PC-9 (cell line): ENCODE measurements around the gene LUZP2. TPM values are rescaled to one million over a fixed set of nuclear protein-coding genes. Genes with fewer than 3 reads are reported as not detected.

Experiments used
- BruUV-seq: library from RNA; stranded (reverse); fragments of 400-500 nt; replicated peaks from 2 replicates; lab custom pipeline; 2021; lab: Mats Ljungman, UMichigan
- CTCF ChIA-PET: fragments of 300-600 bp; sonication (Branson Sonifier 250); formaldehyde crosslinking; loops from one replicate; lab custom pipeline; 2022; ENCODE audit warnings: antibody characterized with exemption; lab: Charles Lee
- POLR2A ChIA-PET: fragments of 300-600 bp; sonication (Branson Sonifier 250); formaldehyde crosslinking; loops from one replicate; lab custom pipeline; 2022; ENCODE audit warnings: antibody characterized with exemption; ENCODE audit not compliant: unreplicated experiment; lab: Charles Lee
- DNase-seq, 2 experiments: peaks; one replicate each; pipeline versions ENCODE4 v3.0.0 to v3.0.0-alpha.2; 2015 to 2022; ENCODE audit warnings: mixed read lengths in 1 of 2
- H2AFZ ChIP-seq: fragments of 200-600 bp; sonication (generic); 2 replicates; pipeline ENCODE4 v1.8.1; 2017; ENCODE audit warnings: antibody characterized with exemption
- H3F3A ChIP-seq: fragments of 200-600 bp; sonication (generic); 2 replicates; pipeline ENCODE4 v1.8.1; 2017; ENCODE audit warnings: antibody characterized with exemption, mild to moderate bottlenecking, low read depth; ENCODE audit not compliant: insufficient read depth
- H3K27ac ChIP-seq: fragments of 200-600 bp; sonication (generic); 2 replicates; pipeline ENCODE4 v1.6.1; 2016; ENCODE audit warnings: mixed run types
- H3K27me3 ChIP-seq: fragments of 200-600 bp; sonication (generic); 2 replicates; pipeline ENCODE4 v1.6.1; 2016; ENCODE audit warnings: low read depth, mixed run types; ENCODE audit not compliant: insufficient read depth
- H3K36me3 ChIP-seq: fragments of 200-600 bp; sonication (generic); 2 replicates; pipeline ENCODE4 v1.6.1; 2016; ENCODE audit warnings: low read depth, mixed run types
- H3K4me1 ChIP-seq: fragments of 200-600 bp; sonication (generic); replicated peaks from 2 replicates; pipeline ENCODE4 v1.6.1; 2016; ENCODE audit warnings: mixed run types; ENCODE audit not compliant: insufficient read depth
- H3K4me2 ChIP-seq: fragments of 200-600 bp; sonication (generic); 2 replicates; pipeline ENCODE4 v1.6.1; 2017; ENCODE audit warnings: mixed run types
- H3K4me3 ChIP-seq: fragments of 200-600 bp; sonication (generic); 2 replicates; pipeline ENCODE4 v1.6.1; 2016; ENCODE audit warnings: mixed run types
- H3K79me2 ChIP-seq: fragments of 200-600 bp; sonication (generic); 2 replicates; pipeline ENCODE4 v1.6.1; 2017; ENCODE audit warnings: low read depth, mixed run types
- H3K9me2 ChIP-seq: fragments of 200-600 bp; sonication (generic); 2 replicates; pipeline ENCODE4 v1.8.1; 2017; ENCODE audit warnings: mild to moderate bottlenecking; ENCODE audit not compliant: insufficient read depth
- H3K9me3 ChIP-seq: fragments of 200-600 bp; sonication (generic); 2 replicates; pipeline ENCODE4 v1.8.1; 2016; ENCODE audit warnings: low read depth; ENCODE audit not compliant: insufficient read depth
- H4K20me1 ChIP-seq: fragments of 200-600 bp; sonication (generic); 2 replicates; pipeline ENCODE4 v1.8.1; 2017; ENCODE audit not compliant: insufficient read depth
- EZH2 ChIP-seq: fragments of 200-600 bp; sonication (generic); IDR thresholded peaks from 2 replicates; pipeline ENCODE4 v1.8.0; 2017; ENCODE audit warnings: antibody characterized with exemption, low read depth
- intact Hi-C: fragments of 100-400 bp; cut with micrococcal nuclease; formaldehyde crosslinking; loops from one replicate; pipeline ENCODE4 v1.10.0; 2022; ENCODE audit not compliant: unreplicated experiment
- total RNA-seq: library from RNA; stranded (reverse); gene quantifications from 2 replicates; pipeline ENCODE4 v1.2.3, GENCODE V29; 2021
- TF ChIP-seq, protein P1 (sequence below): fragments of 200-600 bp; sonication (generic); conservative IDR thresholded peaks from 2 replicates; pipeline ENCODE4 v1.6.1; 2017; ENCODE audit warnings: mixed run types, antibody characterized with exemption, mild to moderate bottlenecking, moderate library complexity

The LUZP2 gene
- total RNA-seq, 1 experiment from 2014 or later: 0.15 TPM

DNA sequence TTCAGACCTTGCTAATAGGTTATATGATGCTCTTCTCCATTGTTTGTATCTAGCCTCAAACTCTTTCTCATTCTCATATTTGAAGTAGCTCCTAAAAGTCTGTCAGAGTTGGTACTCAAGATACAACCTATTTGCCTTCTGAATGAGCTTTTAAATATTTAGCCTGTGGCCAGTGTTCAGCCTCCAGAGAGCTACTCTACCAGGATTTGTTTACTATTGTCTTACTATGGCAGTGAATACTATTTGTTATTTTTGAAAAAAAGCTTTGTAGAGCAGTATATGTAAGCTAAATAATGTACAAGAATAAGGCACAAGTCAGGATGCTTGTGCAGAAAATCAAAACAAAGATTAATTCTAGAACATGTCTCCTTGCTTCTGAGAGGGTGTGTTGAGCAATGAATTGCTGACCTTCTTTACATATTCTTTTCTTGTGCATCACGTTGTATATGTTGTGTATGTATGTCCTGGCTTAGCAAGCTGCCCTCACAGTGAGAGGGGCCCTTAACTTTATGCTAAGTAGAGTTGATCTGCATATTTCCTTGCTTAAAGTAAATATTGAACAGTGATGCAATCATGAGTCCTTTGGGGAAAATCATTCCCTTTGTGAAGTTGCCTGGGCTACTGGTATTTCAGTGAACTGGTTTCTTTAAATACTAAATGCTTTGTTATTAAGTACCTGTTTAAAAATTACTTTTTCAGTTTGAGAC lies 438.0 kb downstream of the LUZP2 start:
- POLR2A ChIA-PET: no interaction called here
- Histone ChIP-seq H3K9me2 (no peaks in the 10 kb centered on the region), H3K9me3 (no peaks in the 10 kb centered on the region), H3F3A (no peaks in the 10 kb centered on the region), H3K27me3 (no peaks in the 10 kb centered on the region), H3K36me3 (no peaks in the 10 kb centered on the region), H3K4me1 (no peaks in the 10 kb centered on the region), H3K79me2 (no peaks in the 10 kb centered on the region), H2AFZ (no peak overlapping the region), H4K20me1 (no peaks in the 10 kb centered on the region), H3K4me2 (no peak overlapping the region), H3K4me3 (no peak overlapping the region), H3K27ac (no peak overlapping the region)
- no TSS peak for BruUV-seq
- intact Hi-C loops: no loop called here
- CTCF ChIA-PET: interaction anchor here (0.5 kb wide), 1 partner anchor 1524 kb away, joined by 6 read pairs; no protein-coding TSS in a partner anchor
- no peak for DNase-seq
- TF ChIP-seq EZH2: no peak
- TF ChIP-seq, protein P1, sequence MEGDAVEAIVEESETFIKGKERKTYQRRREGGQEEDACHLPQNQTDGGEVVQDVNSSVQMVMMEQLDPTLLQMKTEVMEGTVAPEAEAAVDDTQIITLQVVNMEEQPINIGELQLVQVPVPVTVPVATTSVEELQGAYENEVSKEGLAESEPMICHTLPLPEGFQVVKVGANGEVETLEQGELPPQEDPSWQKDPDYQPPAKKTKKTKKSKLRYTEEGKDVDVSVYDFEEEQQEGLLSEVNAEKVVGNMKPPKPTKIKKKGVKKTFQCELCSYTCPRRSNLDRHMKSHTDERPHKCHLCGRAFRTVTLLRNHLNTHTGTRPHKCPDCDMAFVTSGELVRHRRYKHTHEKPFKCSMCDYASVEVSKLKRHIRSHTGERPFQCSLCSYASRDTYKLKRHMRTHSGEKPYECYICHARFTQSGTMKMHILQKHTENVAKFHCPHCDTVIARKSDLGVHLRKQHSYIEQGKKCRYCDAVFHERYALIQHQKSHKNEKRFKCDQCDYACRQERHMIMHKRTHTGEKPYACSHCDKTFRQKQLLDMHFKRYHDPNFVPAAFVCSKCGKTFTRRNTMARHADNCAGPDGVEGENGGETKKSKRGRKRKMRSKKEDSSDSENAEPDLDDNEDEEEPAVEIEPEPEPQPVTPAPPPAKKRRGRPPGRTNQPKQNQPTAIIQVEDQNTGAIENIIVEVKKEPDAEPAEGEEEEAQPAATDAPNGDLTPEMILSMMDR: no peak

DNA sequence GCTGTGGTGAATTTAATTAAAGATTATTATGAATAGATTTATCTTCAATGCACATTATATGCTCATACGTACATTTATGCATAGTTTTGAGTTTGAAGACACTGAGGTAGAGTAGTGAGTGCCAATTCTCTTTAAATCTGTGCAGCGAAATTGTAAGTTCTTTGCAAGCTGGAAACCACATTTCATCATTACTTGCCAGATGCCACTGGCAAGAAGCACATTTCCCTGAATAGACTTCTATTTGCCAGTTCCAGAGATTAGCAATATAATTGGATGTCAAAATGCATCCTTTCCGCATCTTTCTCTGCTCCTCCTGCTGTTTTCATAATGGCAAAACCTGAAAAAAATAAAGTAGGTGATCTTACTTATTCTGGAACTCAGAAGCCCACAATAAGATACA lies 448.0 kb downstream of the LUZP2 start:
- Histone ChIP-seq H3K27me3 (no peaks in the 10 kb centered on the region), H3K4me3 (no peak overlapping the region), H3K36me3 (no peaks in the 10 kb centered on the region), H3F3A (no peaks in the 10 kb centered on the region), H3K9me2 (no peaks in the 10 kb centered on the region), H4K20me1 (no peaks in the 10 kb centered on the region), H3K9me3 (no peaks in the 10 kb centered on the region), H3K27ac (no peak overlapping the region), H3K4me2 (no peak overlapping the region), H3K79me2 (no peaks in the 10 kb centered on the region), H2AFZ (no peak overlapping the region; the same call in 1 of the 2 replicates), H3K4me1 (no peaks in the 10 kb centered on the region)
- TF ChIP-seq, protein P1: no peak
- no peak for TF ChIP-seq EZH2
- ChIA-PET CTCF (no interaction called here), POLR2A (no interaction called here)
- intact Hi-C loops: no loop called here
- no TSS peak for BruUV-seq
- no peak for DNase-seq

DNA sequence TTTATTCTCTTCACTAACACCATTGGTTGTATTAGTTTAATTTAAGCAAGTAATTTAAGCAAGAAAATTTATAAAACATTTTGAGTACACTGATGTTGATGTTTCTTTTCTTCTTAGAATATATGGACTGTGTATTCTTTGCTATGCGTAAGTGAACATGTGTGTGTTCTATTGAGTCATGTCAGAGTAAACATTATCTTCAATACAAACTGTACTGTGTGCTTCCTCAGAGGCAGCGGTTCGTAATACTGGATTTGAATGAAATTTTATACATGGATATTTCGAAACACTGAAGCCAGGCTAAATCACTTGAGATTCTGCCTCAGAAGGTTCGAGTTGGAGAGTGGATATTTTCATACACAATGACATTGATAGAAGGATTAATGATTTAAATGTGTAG lies 452.6 kb downstream of the LUZP2 start:
- ChIA-PET CTCF (no interaction called here), POLR2A (no interaction called here)
- Histone ChIP-seq H3K4me1 (no peaks in the 10 kb centered on the region), H3K9me3 (no peaks in the 10 kb centered on the region), H3K27ac (no peak overlapping the region), H3K9me2 (no peaks in the 10 kb centered on the region), H2AFZ (no peak overlapping the region), H4K20me1 (no peaks in the 10 kb centered on the region), H3K79me2 (no peaks in the 10 kb centered on the region), H3K36me3 (no peaks in the 10 kb centered on the region), H3K4me3 (no peak overlapping the region), H3F3A (no peaks in the 10 kb centered on the region), H3K27me3 (no peaks in the 10 kb centered on the region), H3K4me2 (no peak overlapping the region)
- BruUV-seq: no TSS peak
- TF ChIP-seq EZH2: no peak
- TF ChIP-seq, protein P1: no peak
- no peak for DNase-seq
- intact Hi-C loops: no loop called here
